Measurements from ENCODE around the gene UGT3A1.
"Not testable (repeated sequence)": the region's sequence is repeated elsewhere in the genome, so short reads cannot be mapped to it uniquely, and the experiment has no call there.

UGT3A1 gene, protein sequence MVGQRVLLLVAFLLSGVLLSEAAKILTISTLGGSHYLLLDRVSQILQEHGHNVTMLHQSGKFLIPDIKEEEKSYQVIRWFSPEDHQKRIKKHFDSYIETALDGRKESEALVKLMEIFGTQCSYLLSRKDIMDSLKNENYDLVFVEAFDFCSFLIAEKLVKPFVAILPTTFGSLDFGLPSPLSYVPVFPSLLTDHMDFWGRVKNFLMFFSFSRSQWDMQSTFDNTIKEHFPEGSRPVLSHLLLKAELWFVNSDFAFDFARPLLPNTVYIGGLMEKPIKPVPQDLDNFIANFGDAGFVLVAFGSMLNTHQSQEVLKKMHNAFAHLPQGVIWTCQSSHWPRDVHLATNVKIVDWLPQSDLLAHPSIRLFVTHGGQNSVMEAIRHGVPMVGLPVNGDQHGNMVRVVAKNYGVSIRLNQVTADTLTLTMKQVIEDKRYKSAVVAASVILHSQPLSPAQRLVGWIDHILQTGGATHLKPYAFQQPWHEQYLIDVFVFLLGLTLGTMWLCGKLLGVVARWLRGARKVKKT

DNA sequence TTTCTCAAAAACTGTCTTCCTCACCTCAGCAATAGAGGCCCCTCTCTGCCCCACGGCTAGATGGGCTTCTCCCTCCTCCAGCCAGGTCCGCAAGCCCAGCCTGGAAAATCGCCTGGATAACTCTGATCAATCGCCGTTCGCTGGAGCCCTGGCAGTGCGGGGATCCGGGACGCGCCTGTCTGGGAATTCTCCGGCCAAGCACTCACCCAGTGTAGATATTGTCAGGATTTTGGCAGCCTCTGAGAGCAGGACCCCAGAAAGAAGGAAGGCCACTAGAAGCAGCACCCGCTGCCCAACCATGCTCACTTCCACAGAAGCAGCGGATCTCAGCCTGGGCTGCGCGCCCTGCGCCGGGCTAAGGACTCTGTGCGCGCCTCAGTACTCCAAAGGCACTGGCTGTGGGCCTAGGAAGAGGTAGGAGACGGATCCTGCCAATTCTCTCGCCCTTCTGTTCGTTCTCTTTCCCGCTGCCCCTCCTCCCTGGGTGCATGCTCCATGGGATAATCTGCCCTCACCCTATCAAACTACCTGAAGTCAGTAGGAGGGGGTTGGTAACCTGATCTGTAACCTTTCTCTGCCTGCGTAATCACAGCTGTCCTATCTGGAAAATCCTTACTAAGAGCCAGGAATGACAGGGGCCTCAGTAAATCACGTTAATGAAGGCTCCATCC, at the start of gene UGT3A1:
UGT3A1 (minus strand) TSS at position 450 of the 671 bp plus-strand sequence; CDS start at position 300, 150 bp downstream.
- Histone ChIP-seq H3K27ac (no peak within 1 kb of the TSS), H3K4me3 (no peak within 1 kb of the TSS)
- DNase-seq (ENCODE audit: low spot score) = no peak
- TF ChIP-seq, protein P1, sequence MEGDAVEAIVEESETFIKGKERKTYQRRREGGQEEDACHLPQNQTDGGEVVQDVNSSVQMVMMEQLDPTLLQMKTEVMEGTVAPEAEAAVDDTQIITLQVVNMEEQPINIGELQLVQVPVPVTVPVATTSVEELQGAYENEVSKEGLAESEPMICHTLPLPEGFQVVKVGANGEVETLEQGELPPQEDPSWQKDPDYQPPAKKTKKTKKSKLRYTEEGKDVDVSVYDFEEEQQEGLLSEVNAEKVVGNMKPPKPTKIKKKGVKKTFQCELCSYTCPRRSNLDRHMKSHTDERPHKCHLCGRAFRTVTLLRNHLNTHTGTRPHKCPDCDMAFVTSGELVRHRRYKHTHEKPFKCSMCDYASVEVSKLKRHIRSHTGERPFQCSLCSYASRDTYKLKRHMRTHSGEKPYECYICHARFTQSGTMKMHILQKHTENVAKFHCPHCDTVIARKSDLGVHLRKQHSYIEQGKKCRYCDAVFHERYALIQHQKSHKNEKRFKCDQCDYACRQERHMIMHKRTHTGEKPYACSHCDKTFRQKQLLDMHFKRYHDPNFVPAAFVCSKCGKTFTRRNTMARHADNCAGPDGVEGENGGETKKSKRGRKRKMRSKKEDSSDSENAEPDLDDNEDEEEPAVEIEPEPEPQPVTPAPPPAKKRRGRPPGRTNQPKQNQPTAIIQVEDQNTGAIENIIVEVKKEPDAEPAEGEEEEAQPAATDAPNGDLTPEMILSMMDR (IDR thresholded peaks at IDR 0.05) = no peak

DNA sequence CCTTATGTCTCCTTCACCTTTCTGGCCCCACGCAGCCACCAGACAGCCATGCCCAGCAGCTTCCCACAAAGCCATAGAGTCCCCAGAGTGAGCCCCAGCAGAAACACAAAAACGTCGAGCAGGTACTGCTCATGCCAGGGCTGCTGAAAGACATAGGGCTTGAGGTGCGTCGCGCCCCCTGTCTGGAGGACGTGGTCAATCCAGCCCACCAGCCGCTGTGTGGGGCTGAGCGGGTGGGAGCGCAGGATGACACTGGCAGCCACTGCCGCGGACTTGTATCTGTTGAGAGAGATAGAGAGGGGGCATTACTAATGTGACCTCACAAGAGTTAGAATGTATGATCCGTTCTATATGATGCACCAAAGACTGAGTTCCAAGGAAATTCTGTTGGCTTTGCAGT, 44.5 kb upstream of the UGT3A1 start:
- Histone ChIP-seq H3K27ac (no peak overlapping the region), H3K4me3 (no peak overlapping the region)
- TF ChIP-seq, protein P1 (IDR thresholded peaks at IDR 0.05) = no peak
- DNase-seq (ENCODE audit: low spot score) = no peak

DNA sequence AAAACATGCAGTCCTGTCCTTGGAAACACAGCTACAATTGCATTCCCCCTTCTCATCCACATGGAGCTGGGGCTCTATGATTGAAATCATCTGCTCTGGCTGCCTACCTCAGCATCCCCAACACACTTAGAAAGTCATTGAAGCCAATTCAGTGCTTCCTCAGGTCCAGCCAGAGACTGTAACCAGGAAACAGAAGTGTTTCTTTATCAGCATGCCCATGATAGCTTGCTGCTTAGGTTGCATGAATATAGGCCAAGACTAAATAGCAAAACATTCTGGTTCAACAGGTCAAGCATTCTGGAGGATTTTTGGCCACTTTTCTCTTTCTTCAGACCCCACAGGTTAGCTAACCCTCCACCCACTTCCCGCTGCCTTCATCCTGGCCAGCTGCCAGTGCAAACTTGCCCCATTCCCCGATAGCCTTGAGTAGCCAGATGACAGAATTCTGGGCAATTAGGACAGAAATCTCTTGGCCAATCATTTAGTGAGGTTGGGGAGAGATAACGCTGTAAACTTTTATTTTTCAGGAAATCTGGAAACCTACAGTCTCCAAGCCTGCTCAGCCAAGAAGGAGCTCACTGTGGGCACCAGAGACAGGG, 43.4 kb upstream of the UGT3A1 start:
- H3K4me3 ChIP-seq; H3K27ac ChIP-seq; DNase-seq (ENCODE audit: low spot score): not testable (repeated sequence)

DNA sequence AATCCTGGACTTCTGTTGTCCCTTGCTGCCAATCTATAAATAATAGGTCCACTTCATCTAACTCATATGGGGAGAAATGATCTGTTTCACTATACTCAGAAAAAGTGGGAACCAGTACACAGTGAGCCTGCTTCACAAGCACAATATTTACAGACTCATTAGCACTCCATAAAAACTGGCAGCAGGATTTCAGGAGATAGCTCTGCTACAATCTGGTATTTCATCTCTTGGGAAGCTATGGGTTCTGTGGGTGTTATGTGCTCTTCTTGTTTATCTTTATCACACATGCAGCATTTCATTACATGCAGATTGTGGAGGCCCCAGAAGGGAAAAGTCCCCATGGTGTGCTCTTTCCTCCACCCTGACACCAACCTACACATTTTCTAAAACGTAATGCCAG, 42.3 kb upstream of the UGT3A1 start:
- TF ChIP-seq, protein P1 (IDR thresholded peaks at IDR 0.05) = no peak
- H3K27ac ChIP-seq = no peak overlapping the region
- DNase-seq (ENCODE audit: low spot score) = no peak
- H3K4me3 ChIP-seq = no peak overlapping the region

DNA sequence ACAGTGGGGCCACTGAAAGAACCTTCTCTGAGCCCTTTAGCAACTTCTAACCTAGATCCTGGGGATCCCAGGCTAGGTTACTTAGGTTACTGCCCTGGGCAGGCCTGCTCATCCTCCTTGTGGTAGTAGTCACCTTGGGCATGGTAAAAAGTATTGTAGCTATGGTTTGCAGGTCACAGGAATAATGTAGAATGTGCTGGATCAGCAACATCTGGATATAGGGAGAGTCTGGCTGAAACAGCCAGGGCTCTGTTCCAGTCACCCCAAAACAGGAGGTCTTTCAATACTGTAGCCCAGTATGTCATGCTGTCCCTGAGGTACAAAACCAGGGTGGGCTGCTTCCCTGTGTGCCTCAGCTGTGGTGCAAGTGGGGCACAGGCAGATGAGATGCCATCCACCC, 41.9 kb upstream of the UGT3A1 start:
- no peak for DNase-seq (ENCODE audit: low spot score)
- no peak overlapping the region for H3K27ac ChIP-seq
- no peak overlapping the region for H3K4me3 ChIP-seq
- TF ChIP-seq, protein P1 (IDR thresholded peaks at IDR 0.05) = no peak

DNA sequence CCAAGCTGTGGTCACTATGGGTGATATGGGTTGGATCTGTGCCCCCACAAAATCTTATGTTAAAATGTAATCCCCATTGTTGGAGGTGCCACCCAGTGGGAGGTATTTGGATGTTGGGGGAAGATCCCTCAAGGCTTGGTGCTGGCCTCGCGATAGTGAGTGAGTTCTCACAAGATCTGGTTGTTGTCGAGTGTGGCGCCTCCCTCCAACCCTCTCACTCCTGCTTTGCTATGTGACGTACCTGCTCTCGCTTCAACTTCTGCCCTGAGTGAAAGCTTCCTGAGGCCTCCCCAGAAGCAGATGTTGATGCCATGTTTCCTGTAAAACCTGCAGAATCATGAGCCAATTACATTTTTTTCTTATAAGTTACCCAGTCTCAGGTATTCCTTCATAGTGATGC, 40.0 kb upstream of the UGT3A1 start:
- TF ChIP-seq, protein P1 (IDR thresholded peaks at IDR 0.05) = no peak
- Histone ChIP-seq H3K4me3 (no peak overlapping the region), H3K27ac (no peak overlapping the region)
- no peak for DNase-seq (ENCODE audit: low spot score)

DNA sequence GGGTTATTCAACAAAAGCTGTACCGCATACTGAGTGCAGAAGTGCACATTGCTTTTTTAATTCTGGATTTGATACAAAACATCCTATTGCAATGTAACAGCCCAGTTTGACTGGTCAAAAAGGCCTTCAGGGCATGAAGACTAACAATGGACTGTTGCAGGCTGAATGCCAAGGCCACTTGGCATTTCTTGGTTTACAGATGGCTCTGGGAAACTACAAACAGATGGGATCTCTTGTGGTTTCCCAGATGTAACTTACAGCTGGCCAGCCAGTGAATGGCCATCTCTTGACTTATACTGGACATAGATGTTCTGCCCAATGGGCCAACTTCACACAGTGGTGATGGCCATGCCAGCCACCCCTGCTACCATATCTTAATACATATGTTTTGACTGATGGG, 38.7 kb upstream of the UGT3A1 start:
- DNase-seq (ENCODE audit: low spot score) = no peak
- TF ChIP-seq, protein P1 (IDR thresholded peaks at IDR 0.05) = no peak
- Histone ChIP-seq H3K27ac (no peak overlapping the region), H3K4me3 (no peak overlapping the region)
